Left ventricle myocardium superior (tissue), 1 donor: ENCODE data around the gene FBXO31. TPM values are rescaled to one million over a fixed set of nuclear protein-coding genes. Genes with fewer than 3 reads are reported as not detected.

Experiments used
- total RNA-seq: library from RNA; stranded (reverse); fragmentation: NEBNext Ultra II Directional; extraction: Animal tissue kit (Norgen Biotek cat#: 25700); gene quantifications from one replicate; pipeline ENCODE4 v1.2.1, GENCODE V29; 2021
- donor health status: DM: no; HTN: yes; CAD: no; lungs with severe emphysema.

FBXO31 gene
- total RNA-seq, 1 donor from 2014 or later = 71.7 TPM

Other genes starting within 250 kb of the FBXO31 start
- gene C16orf95, start 66.4 kb downstream of the FBXO31 start, total RNA-seq = 2.6 TPM
- 134 TPM for gene MAP1LC3B, start 8.6 kb upstream of the FBXO31 start, total RNA-seq
- gene ZCCHC14, start 109.2 kb upstream of the FBXO31 start, total RNA-seq = 16.7 TPM
- gene JPH3, start 218.7 kb upstream of the FBXO31 start, total RNA-seq = 0.12 TPM